ENCODE results near the gene RASSF4. TPM values are rescaled to one million over a fixed set of nuclear protein-coding genes. Genes with fewer than 3 reads are reported as not detected.

RASSF4 gene
- total and polyA plus RNA-seq, 9 of the 15 experiments (the other 6 are each of a cell fraction or from before 2014, with no cell fraction given), result 0.01 to 0.62 (median 0.11) TPM; not detected in 3

DNA sequence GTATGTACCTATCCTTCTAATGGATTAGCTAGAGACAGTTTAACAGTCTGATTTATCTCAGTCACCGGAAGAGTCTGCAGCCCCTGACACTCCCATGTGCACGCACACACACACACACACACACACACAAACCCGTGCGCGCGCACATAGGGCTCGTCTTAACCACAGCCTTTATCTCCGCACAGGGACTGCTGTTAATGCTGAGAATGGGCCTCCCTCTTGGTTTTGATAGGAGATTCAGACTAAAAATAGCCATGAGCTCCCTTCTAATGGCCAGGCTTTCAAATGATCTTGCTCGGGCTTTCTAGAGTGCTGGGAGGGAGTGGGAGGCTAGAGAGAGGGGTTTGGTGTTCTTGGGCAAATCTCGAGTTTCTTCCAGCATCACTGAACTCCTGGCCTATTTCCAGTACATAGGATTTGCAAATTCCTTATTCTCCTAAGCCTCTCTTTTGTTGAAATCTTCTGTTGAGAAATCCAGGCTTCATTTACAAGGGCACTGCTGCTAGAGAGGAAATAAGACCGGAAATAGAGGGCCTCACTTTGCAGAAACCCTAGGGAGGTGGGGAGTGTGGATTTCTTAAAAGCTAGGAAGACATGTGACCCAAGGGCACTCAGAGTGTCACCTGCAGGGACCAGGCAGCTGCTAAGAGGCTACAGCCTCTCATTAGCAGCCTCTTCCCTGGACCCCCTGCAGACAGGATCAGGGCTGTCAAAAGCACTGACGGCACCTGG, 46.1 kb upstream of the RASSF4 start (continued):
- TF ChIP-seq, protein P1, sequence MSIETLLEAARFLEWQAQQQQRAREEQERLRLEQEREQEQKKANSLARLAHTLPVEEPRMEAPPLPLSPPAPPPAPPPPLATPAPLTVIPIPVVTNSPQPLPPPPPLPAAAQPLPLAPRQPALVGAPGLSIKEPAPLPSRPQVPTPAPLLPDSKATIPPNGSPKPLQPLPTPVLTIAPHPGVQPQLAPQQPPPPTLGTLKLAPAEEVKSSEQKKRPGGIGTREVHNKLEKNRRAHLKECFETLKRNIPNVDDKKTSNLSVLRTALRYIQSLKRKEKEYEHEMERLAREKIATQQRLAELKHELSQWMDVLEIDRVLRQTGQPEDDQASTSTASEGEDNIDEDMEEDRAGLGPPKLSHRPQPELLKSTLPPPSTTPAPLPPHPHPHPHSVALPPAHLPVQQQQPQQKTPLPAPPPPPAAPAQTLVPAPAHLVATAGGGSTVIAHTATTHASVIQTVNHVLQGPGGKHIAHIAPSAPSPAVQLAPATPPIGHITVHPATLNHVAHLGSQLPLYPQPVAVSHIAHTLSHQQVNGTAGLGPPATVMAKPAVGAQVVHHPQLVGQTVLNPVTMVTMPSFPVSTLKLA (conservative IDR thresholded peaks at IDR 0.05), result peak in 1 of 2 experiments; percentile 81; a peak in 3 of 4 replicates
- TF ChIP-seq FOXA3 (CRISPR knock-in tag; conservative IDR thresholded peaks at IDR 0.05 in 1 of 2, IDR thresholded peaks at IDR 0.05 in 1 of 2) (0 out of 4 replicates have a peak, but pooled peaks of 1 of the 2 experiments have one; percentile 5), NFE2 (IDR thresholded peaks at IDR 0.05; ENCODE audit: low read depth) (peak; percentile 34), ETV1 (tag; conservative IDR thresholded peaks at IDR 0.05; ENCODE audit: low read depth) (peak; percentile 90), ELF2 (CRISPR knock-in tag; IDR thresholded peaks at IDR 0.05) (peak; percentile 72; the same call in 1 of the 2 replicates), FOXK2 (conservative IDR thresholded peaks at IDR 0.05 in 1 of 2, IDR thresholded peaks at IDR 0.05 in 1 of 2; ENCODE audit: low read depth in 2 of 2) (peak; percentile 29 to 53; a peak in 1 of 4 replicates), HOXB6 (CRISPR knock-in tag; IDR thresholded peaks at IDR 0.05; ENCODE audit: borderline replicate concordance) (no peak), MYC (IDR thresholded peaks at IDR 0.05; ENCODE audit: low read depth, low read length) (peak; percentile 64; the same call in 1 of the 2 replicates), MYC (CRISPR knock-in tag; IDR thresholded peaks at IDR 0.05; ENCODE audit: borderline replicate concordance, low read depth) (no peak)
- TF ChIP-seq, protein P2, sequence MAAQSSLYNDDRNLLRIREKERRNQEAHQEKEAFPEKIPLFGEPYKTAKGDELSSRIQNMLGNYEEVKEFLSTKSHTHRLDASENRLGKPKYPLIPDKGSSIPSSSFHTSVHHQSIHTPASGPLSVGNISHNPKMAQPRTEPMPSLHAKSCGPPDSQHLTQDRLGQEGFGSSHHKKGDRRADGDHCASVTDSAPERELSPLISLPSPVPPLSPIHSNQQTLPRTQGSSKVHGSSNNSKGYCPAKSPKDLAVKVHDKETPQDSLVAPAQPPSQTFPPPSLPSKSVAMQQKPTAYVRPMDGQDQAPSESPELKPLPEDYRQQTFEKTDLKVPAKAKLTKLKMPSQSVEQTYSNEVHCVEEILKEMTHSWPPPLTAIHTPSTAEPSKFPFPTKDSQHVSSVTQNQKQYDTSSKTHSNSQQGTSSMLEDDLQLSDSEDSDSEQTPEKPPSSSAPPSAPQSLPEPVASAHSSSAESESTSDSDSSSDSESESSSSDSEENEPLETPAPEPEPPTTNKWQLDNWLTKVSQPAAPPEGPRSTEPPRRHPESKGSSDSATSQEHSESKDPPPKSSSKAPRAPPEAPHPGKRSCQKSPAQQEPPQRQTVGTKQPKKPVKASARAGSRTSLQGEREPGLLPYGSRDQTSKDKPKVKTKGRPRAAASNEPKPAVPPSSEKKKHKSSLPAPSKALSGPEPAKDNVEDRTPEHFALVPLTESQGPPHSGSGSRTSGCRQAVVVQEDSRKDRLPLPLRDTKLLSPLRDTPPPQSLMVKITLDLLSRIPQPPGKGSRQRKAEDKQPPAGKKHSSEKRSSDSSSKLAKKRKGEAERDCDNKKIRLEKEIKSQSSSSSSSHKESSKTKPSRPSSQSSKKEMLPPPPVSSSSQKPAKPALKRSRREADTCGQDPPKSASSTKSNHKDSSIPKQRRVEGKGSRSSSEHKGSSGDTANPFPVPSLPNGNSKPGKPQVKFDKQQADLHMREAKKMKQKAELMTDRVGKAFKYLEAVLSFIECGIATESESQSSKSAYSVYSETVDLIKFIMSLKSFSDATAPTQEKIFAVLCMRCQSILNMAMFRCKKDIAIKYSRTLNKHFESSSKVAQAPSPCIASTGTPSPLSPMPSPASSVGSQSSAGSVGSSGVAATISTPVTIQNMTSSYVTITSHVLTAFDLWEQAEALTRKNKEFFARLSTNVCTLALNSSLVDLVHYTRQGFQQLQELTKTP (IDR thresholded peaks at IDR 0.05; ENCODE audit: low read depth in 1 of 2, partially characterized antibody in 2 of 2), result peak in 1 of 2 experiments; percentile 82
- TF ChIP-seq, protein P3, sequence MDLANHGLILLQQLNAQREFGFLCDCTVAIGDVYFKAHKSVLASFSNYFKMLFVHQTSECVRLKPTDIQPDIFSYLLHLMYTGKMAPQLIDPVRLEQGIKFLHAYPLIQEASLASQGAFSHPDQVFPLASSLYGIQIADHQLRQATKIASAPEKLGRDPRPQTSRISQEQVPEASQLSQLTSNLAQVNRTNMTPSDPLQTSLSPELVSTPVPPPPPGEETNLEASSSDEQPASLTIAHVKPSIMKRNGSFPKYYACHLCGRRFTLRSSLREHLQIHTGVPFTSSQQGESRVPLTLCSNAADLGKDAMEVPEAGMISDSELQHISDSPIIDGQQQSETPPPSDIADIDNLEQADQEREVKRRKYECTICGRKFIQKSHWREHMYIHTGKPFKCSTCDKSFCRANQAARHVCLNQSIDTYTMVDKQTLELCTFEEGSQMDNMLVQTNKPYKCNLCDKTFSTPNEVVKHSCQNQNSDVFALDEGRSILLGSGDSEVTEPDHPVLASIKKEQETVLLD (IDR thresholded peaks at IDR 0.05), result peak; percentile 79
- TF ChIP-seq, protein P4, sequence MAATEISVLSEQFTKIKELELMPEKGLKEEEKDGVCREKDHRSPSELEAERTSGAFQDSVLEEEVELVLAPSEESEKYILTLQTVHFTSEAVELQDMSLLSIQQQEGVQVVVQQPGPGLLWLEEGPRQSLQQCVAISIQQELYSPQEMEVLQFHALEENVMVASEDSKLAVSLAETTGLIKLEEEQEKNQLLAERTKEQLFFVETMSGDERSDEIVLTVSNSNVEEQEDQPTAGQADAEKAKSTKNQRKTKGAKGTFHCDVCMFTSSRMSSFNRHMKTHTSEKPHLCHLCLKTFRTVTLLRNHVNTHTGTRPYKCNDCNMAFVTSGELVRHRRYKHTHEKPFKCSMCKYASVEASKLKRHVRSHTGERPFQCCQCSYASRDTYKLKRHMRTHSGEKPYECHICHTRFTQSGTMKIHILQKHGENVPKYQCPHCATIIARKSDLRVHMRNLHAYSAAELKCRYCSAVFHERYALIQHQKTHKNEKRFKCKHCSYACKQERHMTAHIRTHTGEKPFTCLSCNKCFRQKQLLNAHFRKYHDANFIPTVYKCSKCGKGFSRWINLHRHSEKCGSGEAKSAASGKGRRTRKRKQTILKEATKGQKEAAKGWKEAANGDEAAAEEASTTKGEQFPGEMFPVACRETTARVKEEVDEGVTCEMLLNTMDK (IDR thresholded peaks at IDR 0.05; ENCODE audit: borderline replicate concordance, insufficient read depth, low read depth, low read length, poor library complexity, severe bottlenecking), result no peak
